Measurements from ENCODE around the gene MTCH1. TPM values are rescaled to one million over a fixed set of nuclear protein-coding genes. Genes with fewer than 3 reads are reported as not detected.
A peak's percentile ranks its signal among the peaks of the same experiment; 100 is the strongest.

The MTCH1 gene
- total and polyA plus RNA-seq, 2 experiments from 2014 or later = 108 to 271 TPM

- Histone ChIP-seq H3K4me2 (no peak overlapping the region), H4K20me1 (replicated peaks; ENCODE audit: insufficient read depth) (peaks cover 44% of the 10 kb centered on the region), H3K79me2 (replicated peaks; ENCODE audit: insufficient read depth) (peaks cover 44% of the 10 kb centered on the region), H3F3A (replicated peaks; ENCODE audit: low read depth) (peaks cover 4% of the 10 kb centered on the region), H3K4me1 (ENCODE audit: insufficient read depth) (peaks cover 28% of the 10 kb centered on the region), H3K4me3 (no peak overlapping the region), H3K36me3 (ENCODE audit: insufficient read depth) (peaks cover 48% of the 10 kb centered on the region), H3K27ac (ENCODE audit: low read depth) (no peak overlapping the region), H3K9me2 (ENCODE audit: insufficient read depth) (no peaks in the 10 kb centered on the region), H2AFZ (no peak overlapping the region), H3K27me3 (ENCODE audit: insufficient read depth) (no peaks in the 10 kb centered on the region)
- Mint-ChIP-seq H3K4me1 (peaks cover 33% of the 10 kb centered on the region), H3K36me3 (ENCODE audit: low read depth) (peaks cover 65% of the 10 kb centered on the region), H3K4me3 (no peak overlapping the region), H3K27ac (no peak overlapping the region), H3K27me3 (ENCODE audit: insufficient read depth, low read depth, poor library complexity) (peaks cover 7% of the 10 kb centered on the region), H3K9me3 (no peaks in the 10 kb centered on the region)
- no peak for TF ChIP-seq POLR2AphosphoS5 (IDR thresholded peaks at IDR 0.05; ENCODE audit: low read depth)
- TF ChIP-seq ZNF462 (CRISPR knock-in tag; IDR thresholded peaks at IDR 0.05) = no peak
- peak; percentile 75 to 76 for TF ChIP-seq CTCF (conservative IDR thresholded peaks at IDR 0.05; ENCODE audit: low read depth in 2 of 2)
- no peak for TF ChIP-seq NANOG (IDR thresholded peaks at IDR 0.05; ENCODE audit: borderline replicate concordance)
- no peak for TF ChIP-seq ZNF331 (CRISPR knock-in tag; IDR thresholded peaks at IDR 0.05; ENCODE audit: low read depth)
- TF ChIP-seq, protein P1, sequence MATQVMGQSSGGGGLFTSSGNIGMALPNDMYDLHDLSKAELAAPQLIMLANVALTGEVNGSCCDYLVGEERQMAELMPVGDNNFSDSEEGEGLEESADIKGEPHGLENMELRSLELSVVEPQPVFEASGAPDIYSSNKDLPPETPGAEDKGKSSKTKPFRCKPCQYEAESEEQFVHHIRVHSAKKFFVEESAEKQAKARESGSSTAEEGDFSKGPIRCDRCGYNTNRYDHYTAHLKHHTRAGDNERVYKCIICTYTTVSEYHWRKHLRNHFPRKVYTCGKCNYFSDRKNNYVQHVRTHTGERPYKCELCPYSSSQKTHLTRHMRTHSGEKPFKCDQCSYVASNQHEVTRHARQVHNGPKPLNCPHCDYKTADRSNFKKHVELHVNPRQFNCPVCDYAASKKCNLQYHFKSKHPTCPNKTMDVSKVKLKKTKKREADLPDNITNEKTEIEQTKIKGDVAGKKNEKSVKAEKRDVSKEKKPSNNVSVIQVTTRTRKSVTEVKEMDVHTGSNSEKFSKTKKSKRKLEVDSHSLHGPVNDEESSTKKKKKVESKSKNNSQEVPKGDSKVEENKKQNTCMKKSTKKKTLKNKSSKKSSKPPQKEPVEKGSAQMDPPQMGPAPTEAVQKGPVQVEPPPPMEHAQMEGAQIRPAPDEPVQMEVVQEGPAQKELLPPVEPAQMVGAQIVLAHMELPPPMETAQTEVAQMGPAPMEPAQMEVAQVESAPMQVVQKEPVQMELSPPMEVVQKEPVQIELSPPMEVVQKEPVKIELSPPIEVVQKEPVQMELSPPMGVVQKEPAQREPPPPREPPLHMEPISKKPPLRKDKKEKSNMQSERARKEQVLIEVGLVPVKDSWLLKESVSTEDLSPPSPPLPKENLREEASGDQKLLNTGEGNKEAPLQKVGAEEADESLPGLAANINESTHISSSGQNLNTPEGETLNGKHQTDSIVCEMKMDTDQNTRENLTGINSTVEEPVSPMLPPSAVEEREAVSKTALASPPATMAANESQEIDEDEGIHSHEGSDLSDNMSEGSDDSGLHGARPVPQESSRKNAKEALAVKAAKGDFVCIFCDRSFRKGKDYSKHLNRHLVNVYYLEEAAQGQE (IDR thresholded peaks at IDR 0.05; ENCODE audit: unreplicated experiment) = no peak
- no peak for TF ChIP-seq ZNF114 (CRISPR knock-in tag; IDR thresholded peaks at IDR 0.05)
- no peak for TF ChIP-seq JUNB (IDR thresholded peaks at IDR 0.05; ENCODE audit: unreplicated experiment)
- DNase-seq (ENCODE audit: low spot score) (peak; percentile 71), ATAC-seq (peak; percentile 73)
Measured at GRCh38 chr6:36977470-36977941, 8.5 kb downstream of the MTCH1 start.
